Measurements from ENCODE around the gene RELL2.

The RELL2 gene

GRCh38 chr5:141623611-141624010 lies 13.2 kb upstream of the RELL2 start:
- Histone ChIP-seq H3K4me1 (ENCODE audit: control insufficient read depth, low read depth, low read length) (no peaks in the 10 kb centered on the region), H3K27me3 (ENCODE audit: insufficient read depth, low read length, poor library complexity) (no peaks in the 10 kb centered on the region), H3K4me2 (ENCODE audit: low read length) (no peak overlapping the region), H3K27ac (ENCODE audit: low read depth, low read length) (peak overlapping the region; percentile 57), H4K5ac (ENCODE audit: low read length) (no peak overlapping the region), H3K9ac (ENCODE audit: low read length) (no peak overlapping the region), H2AK5ac (ENCODE audit: low read length) (no peak overlapping the region), H4K8ac (ENCODE audit: low read depth, low read length) (no peak overlapping the region), H3K18ac (ENCODE audit: low read length) (no peak overlapping the region), H3K23ac (ENCODE audit: low read length) (no peak overlapping the region), H2BK15ac (replicated peaks; ENCODE audit: low read depth) (no peak overlapping the region), H3K79me1 (ENCODE audit: low read length) (no peaks in the 10 kb centered on the region), H3K4me3 (ENCODE audit: low read length) (no peak overlapping the region), H3K56ac (ENCODE audit: low read length) (no peak overlapping the region), H3K79me2 (ENCODE audit: control insufficient read depth, insufficient read depth, low read length) (no peaks in the 10 kb centered on the region), H2BK5ac (ENCODE audit: low read length) (no peak overlapping the region), H2BK120ac (ENCODE audit: low read depth, low read length) (no peak overlapping the region), H3K4ac (ENCODE audit: low read depth, low read length) (no peak overlapping the region), H3K36me3 (ENCODE audit: control insufficient read depth, insufficient read depth, low read length) (peaks cover 7% of the 10 kb centered on the region)
- no peak for DNase-seq
- no CpG with 5 or more reads among the region's 5 CpGs for WGBS (ENCODE audit: extremely low coverage, insufficient coverage, low lambda C conversion rate)

GRCh38 chr5:141628175-141628788 lies 8.5 kb upstream of the RELL2 start:
- DNase-seq, result no peak
- Histone ChIP-seq H2BK15ac (replicated peaks; ENCODE audit: low read depth) (no peak overlapping the region), H3K79me2 (ENCODE audit: control insufficient read depth, insufficient read depth, low read length) (peaks cover 6% of the 10 kb centered on the region), H3K9ac (ENCODE audit: low read length) (no peak overlapping the region), H2AK5ac (ENCODE audit: low read length) (no peak overlapping the region), H2BK120ac (ENCODE audit: low read depth, low read length) (no peak overlapping the region), H2BK5ac (ENCODE audit: low read length) (no peak overlapping the region), H3K18ac (ENCODE audit: low read length) (no peak overlapping the region), H4K8ac (ENCODE audit: low read depth, low read length) (no peak overlapping the region), H3K23ac (ENCODE audit: low read length) (no peak overlapping the region), H4K5ac (ENCODE audit: low read length) (no peak overlapping the region), H3K56ac (ENCODE audit: low read length) (no peak overlapping the region), H3K79me1 (ENCODE audit: low read length) (peaks cover 6% of the 10 kb centered on the region), H3K4me3 (ENCODE audit: low read length) (no peak overlapping the region), H3K4me1 (ENCODE audit: control insufficient read depth, low read depth, low read length) (no peaks in the 10 kb centered on the region), H3K36me3 (ENCODE audit: control insufficient read depth, insufficient read depth, low read length) (peaks cover 2% of the 10 kb centered on the region), H3K27ac (ENCODE audit: low read depth, low read length) (no peak overlapping the region), H3K4me2 (ENCODE audit: low read length) (no peak overlapping the region), H3K27me3 (ENCODE audit: insufficient read depth, low read length, poor library complexity) (no peaks in the 10 kb centered on the region), H3K4ac (ENCODE audit: low read depth, low read length) (no peak overlapping the region)
- no CpG with 5 or more reads among the region's 6 CpGs for WGBS (ENCODE audit: extremely low coverage, insufficient coverage, low lambda C conversion rate)

- no peak overlapping the region for H3K18ac ChIP-seq (ENCODE audit: low read length)
- H3K27me3 ChIP-seq (ENCODE audit: insufficient read depth, low read length, poor library complexity), result no peaks in the 10 kb centered on the region
- no peak overlapping the region for H3K4ac ChIP-seq (ENCODE audit: low read depth, low read length)
- H3K4me3 ChIP-seq (ENCODE audit: low read length), result no peak overlapping the region
- H3K23ac ChIP-seq (ENCODE audit: low read length), result no peak overlapping the region
- DNase-seq, result no peak
- H4K8ac ChIP-seq (ENCODE audit: low read depth, low read length), result no peak overlapping the region
- no peaks in the 10 kb centered on the region for H3K4me1 ChIP-seq (ENCODE audit: control insufficient read depth, low read depth, low read length)
- H3K56ac ChIP-seq (ENCODE audit: low read length), result no peak overlapping the region
- no peaks in the 10 kb centered on the region for H3K36me3 ChIP-seq (ENCODE audit: control insufficient read depth, insufficient read depth, low read length)
- no peak overlapping the region for H2AK5ac ChIP-seq (ENCODE audit: low read length)
- H3K79me2 ChIP-seq (ENCODE audit: control insufficient read depth, insufficient read depth, low read length), result peaks cover 19% of the 10 kb centered on the region
- no peak overlapping the region for H2BK15ac ChIP-seq (replicated peaks; ENCODE audit: low read depth)
- H2BK5ac ChIP-seq (ENCODE audit: low read length), result no peak overlapping the region
- no peak overlapping the region for H2BK120ac ChIP-seq (ENCODE audit: low read depth, low read length)
- H3K79me1 ChIP-seq (ENCODE audit: low read length), result peaks cover 10% of the 10 kb centered on the region
- no peak overlapping the region for H3K27ac ChIP-seq (ENCODE audit: low read depth, low read length)
- WGBS (ENCODE audit: extremely low coverage, insufficient coverage, low lambda C conversion rate), result no CpG with 5 or more reads among the region's 5 CpGs
- no peak overlapping the region for H3K9ac ChIP-seq (ENCODE audit: low read length)
- no peak overlapping the region for H4K5ac ChIP-seq (ENCODE audit: low read length)
- H3K4me2 ChIP-seq (ENCODE audit: low read length), result no peak overlapping the region
Observed at GRCh38 chr5:141630570-141631140, 6.1 kb upstream of the RELL2 start.

GRCh38 chr5:141632650-141633049 lies 4.1 kb upstream of the RELL2 start:
- no CpG with 5 or more reads among the region's 2 CpGs for WGBS (ENCODE audit: extremely low coverage, insufficient coverage, low lambda C conversion rate)
- Histone ChIP-seq H3K27me3 (ENCODE audit: insufficient read depth, low read length, poor library complexity) (no peaks in the 10 kb centered on the region), H2BK5ac (ENCODE audit: low read length) (no peak overlapping the region)

GRCh38 chr5:141633871-141634561 lies 2.8 kb upstream of the RELL2 start:
- Histone ChIP-seq H3K9ac (ENCODE audit: low read length) (no peak overlapping the region), H3K4me2 (ENCODE audit: low read length) (no peak overlapping the region), H2AK5ac (ENCODE audit: low read length) (no peak overlapping the region), H3K79me1 (ENCODE audit: low read length) (peaks cover 15% of the 10 kb centered on the region), H3K56ac (ENCODE audit: low read length) (no peak overlapping the region), H3K79me2 (ENCODE audit: control insufficient read depth, insufficient read depth, low read length) (peaks cover 27% of the 10 kb centered on the region), H3K4me1 (ENCODE audit: control insufficient read depth, low read depth, low read length) (no peaks in the 10 kb centered on the region), H3K4ac (ENCODE audit: low read depth, low read length) (no peak overlapping the region), H2BK120ac (ENCODE audit: low read depth, low read length) (no peak overlapping the region), H2BK5ac (ENCODE audit: low read length) (no peak overlapping the region), H3K23ac (ENCODE audit: low read length) (no peak overlapping the region), H4K5ac (ENCODE audit: low read length) (no peak overlapping the region), H3K36me3 (ENCODE audit: control insufficient read depth, insufficient read depth, low read length) (no peaks in the 10 kb centered on the region), H3K4me3 (ENCODE audit: low read length) (no peak overlapping the region), H3K18ac (ENCODE audit: low read length) (no peak overlapping the region), H2BK15ac (replicated peaks; ENCODE audit: low read depth) (no peak overlapping the region), H3K27me3 (ENCODE audit: insufficient read depth, low read length, poor library complexity) (no peaks in the 10 kb centered on the region), H3K27ac (ENCODE audit: low read depth, low read length) (no peak overlapping the region), H4K8ac (ENCODE audit: low read depth, low read length) (no peak overlapping the region)
- no peak for DNase-seq
- WGBS (ENCODE audit: extremely low coverage, insufficient coverage, low lambda C conversion rate), result 100% methylated on average over 1 of the region's 5 CpGs

More at GRCh38 chr5:141632650-141633049, 4.1 kb upstream of the RELL2 start:
- DNase-seq, result no peak
- H3K36me3 ChIP-seq (ENCODE audit: control insufficient read depth, insufficient read depth, low read length), result no peaks in the 10 kb centered on the region
- H3K23ac ChIP-seq (ENCODE audit: low read length), result no peak overlapping the region
- no peak overlapping the region for H3K18ac ChIP-seq (ENCODE audit: low read length)
- no peak overlapping the region for H3K27ac ChIP-seq (ENCODE audit: low read depth, low read length)
- H2BK15ac ChIP-seq (replicated peaks; ENCODE audit: low read depth), result no peak overlapping the region
- no peaks in the 10 kb centered on the region for H3K4me1 ChIP-seq (ENCODE audit: control insufficient read depth, low read depth, low read length)
- no peak overlapping the region for H3K4me2 ChIP-seq (ENCODE audit: low read length)
- no peak overlapping the region for H4K5ac ChIP-seq (ENCODE audit: low read length)
- H3K79me2 ChIP-seq (ENCODE audit: control insufficient read depth, insufficient read depth, low read length), result peaks cover 27% of the 10 kb centered on the region
- no peak overlapping the region for H3K9ac ChIP-seq (ENCODE audit: low read length)
- no peak overlapping the region for H4K8ac ChIP-seq (ENCODE audit: low read depth, low read length)
- H2AK5ac ChIP-seq (ENCODE audit: low read length), result no peak overlapping the region
- no peak overlapping the region for H3K4ac ChIP-seq (ENCODE audit: low read depth, low read length)
- H3K56ac ChIP-seq (ENCODE audit: low read length), result no peak overlapping the region
- no peak overlapping the region for H2BK120ac ChIP-seq (ENCODE audit: low read depth, low read length)
- H3K79me1 ChIP-seq (ENCODE audit: low read length), result peaks cover 15% of the 10 kb centered on the region
- H3K4me3 ChIP-seq (ENCODE audit: low read length), result no peak overlapping the region

Data from mesendoderm (in vitro differentiated cells).